Measurements from ENCODE around the gene PATJ. TPM values are rescaled to one million over a fixed set of nuclear protein-coding genes. Genes with fewer than 3 reads are reported as not detected.

The PATJ gene
- total RNA-seq, 4 donors from 2014 or later: 119 to 299 (median 149) TPM

- peaks cover 0 to 7% (median 0%) of the 10 kb centered on the region in 4 donors for H3K36me3 ChIP-seq
- in situ Hi-C loops (cut with MboI; ENCODE audit: low pct_ligation_motif_present in 1 of 4, low pct_unique_long_range_greater_than_20kb in 1 of 4, low sequenced_read_pairs in 3 of 4) (no loop called here), intact Hi-C loops (cut with DNase I; ENCODE audit: low total_unique reads) (no loop called here)
- no peak overlapping the region for H3K4me3 ChIP-seq
- no peaks in the 10 kb centered on the region for H3K27me3 ChIP-seq
- peaks cover 0 to 11% (median 0%) of the 10 kb centered on the region in 4 donors for H3K4me1 ChIP-seq
- TF ChIP-seq CTCF (IDR thresholded peaks at IDR 0.05) (no peak), EP300 (IDR thresholded peaks at IDR 0.05; ENCODE audit: low read depth) (no peak), POLR2AphosphoS5 (IDR thresholded peaks at IDR 0.05) (no peak), POLR2A (IDR thresholded peaks at IDR 0.05) (no peak)
- 93 to 96% methylated on average over 3 of the region's 3 CpGs for WGBS, 2 donors (ENCODE audit: low coverage in 1 of 2)
- no peak overlapping the region for H3K27ac ChIP-seq
- H3K9me3 ChIP-seq: no peaks in the 10 kb centered on the region
- DNase-seq: no peak
These were observed 355.2 kb downstream of the PATJ start for GRCh38 chr1:62097464-62097863.

- TF ChIP-seq POLR2AphosphoS5 (IDR thresholded peaks at IDR 0.05): no peak
- 98 to 100% methylated on average over 1 to 2 of the region's 2 CpGs for WGBS, 2 donors (ENCODE audit: low coverage in 1 of 2)
- Histone ChIP-seq H3K27me3 (no peaks in the 10 kb centered on the region), H3K9me3 (no peaks in the 10 kb centered on the region), H3K27ac (no peak overlapping the region), H3K4me1 (no peaks in the 10 kb centered on the region), H3K36me3 (peaks cover 0 to 7% (median 0%) of the 10 kb centered on the region in 4 donors), H3K4me3 (no peak overlapping the region)
- DNase-seq: no peak
- intact Hi-C loops (cut with DNase I; ENCODE audit: low total_unique reads): no loop called here
- in situ Hi-C loops (cut with MboI; ENCODE audit: low pct_ligation_motif_present in 1 of 4, low pct_unique_long_range_greater_than_20kb in 1 of 4, low sequenced_read_pairs in 3 of 4): no loop called here
These were observed 358.2 kb downstream of the PATJ start for GRCh38 chr1:62100442-62100841.

GRCh38 chr1:62103846-62104245 is 361.6 kb downstream of the PATJ start:
- Histone ChIP-seq H3K27ac (no peak overlapping the region), H3K36me3 (no peaks in the 10 kb centered on the region), H3K27me3 (no peaks in the 10 kb centered on the region), H3K9me3 (no peaks in the 10 kb centered on the region), H3K4me3 (no peak overlapping the region), H3K4me1 (no peaks in the 10 kb centered on the region)
- intact Hi-C loops (cut with DNase I; ENCODE audit: low total_unique reads) (no loop called here), in situ Hi-C loops (cut with MboI; ENCODE audit: low pct_ligation_motif_present in 1 of 4, low pct_unique_long_range_greater_than_20kb in 1 of 4, low sequenced_read_pairs in 3 of 4) (no loop called here)
- TF ChIP-seq CTCF (IDR thresholded peaks at IDR 0.05) (no peak), EP300 (IDR thresholded peaks at IDR 0.05; ENCODE audit: low read depth) (no peak), POLR2AphosphoS5 (IDR thresholded peaks at IDR 0.05) (no peak), POLR2A (IDR thresholded peaks at IDR 0.05) (no peak)
- WGBS, 2 donors (ENCODE audit: low coverage in 1 of 2): 83 to 90% methylated on average over 1 to 3 of the region's 3 CpGs
- no peak for DNase-seq

GRCh38 chr1:62107923-62108322 is 365.6 kb downstream of the PATJ start:
- TF ChIP-seq EP300 (IDR thresholded peaks at IDR 0.05; ENCODE audit: low read depth) (no peak), CTCF (IDR thresholded peaks at IDR 0.05) (no peak), POLR2AphosphoS5 (IDR thresholded peaks at IDR 0.05) (no peak), POLR2A (IDR thresholded peaks at IDR 0.05) (no peak)
- H3K36me3 ChIP-seq: no peaks in the 10 kb centered on the region
- 38 to 40% methylated on average over 1 of the region's 1 CpG for WGBS, 2 donors (ENCODE audit: low coverage in 1 of 2)
- in situ Hi-C loops (cut with MboI; ENCODE audit: low pct_ligation_motif_present in 1 of 4, low pct_unique_long_range_greater_than_20kb in 1 of 4, low sequenced_read_pairs in 3 of 4): no loop called here
- intact Hi-C loops (cut with DNase I; ENCODE audit: low total_unique reads): no loop called here
- no peaks in the 10 kb centered on the region for H3K27me3 ChIP-seq
- H3K27ac ChIP-seq: no peak overlapping the region
- no peak overlapping the region for H3K4me3 ChIP-seq
- H3K9me3 ChIP-seq: no peaks in the 10 kb centered on the region
- no peak for DNase-seq
- no peaks in the 10 kb centered on the region for H3K4me1 ChIP-seq

- intact Hi-C loops (cut with DNase I; ENCODE audit: low total_unique reads) (no loop called here), in situ Hi-C loops (cut with MboI; ENCODE audit: low pct_ligation_motif_present in 1 of 4, low pct_unique_long_range_greater_than_20kb in 1 of 4, low sequenced_read_pairs in 3 of 4) (no loop called here)
- Histone ChIP-seq H3K4me1 (no peaks in the 10 kb centered on the region), H3K4me3 (no peak overlapping the region), H3K9me3 (no peaks in the 10 kb centered on the region), H3K27me3 (no peaks in the 10 kb centered on the region), H3K27ac (no peak overlapping the region), H3K36me3 (no peaks in the 10 kb centered on the region)
- no peak for DNase-seq
- WGBS, 2 donors (ENCODE audit: low coverage in 1 of 2): 79 to 88% methylated on average over 5 of the region's 5 CpGs
- TF ChIP-seq POLR2A (IDR thresholded peaks at IDR 0.05): no peak
- TF ChIP-seq CTCF (IDR thresholded peaks at IDR 0.05): no peak
- no peak for TF ChIP-seq POLR2AphosphoS5 (IDR thresholded peaks at IDR 0.05)
- no peak for TF ChIP-seq EP300 (IDR thresholded peaks at IDR 0.05; ENCODE audit: low read depth)
These were observed 366.8 kb downstream of the PATJ start for GRCh38 chr1:62109124-62109523.
